Stomach (tissue), 9 donors: Measurements from ENCODE around the gene RBM27. TPM values are rescaled to one million over a fixed set of nuclear protein-coding genes. Genes with fewer than 3 reads are reported as not detected.
"Not testable (repeated sequence)": the region's sequence is repeated elsewhere in the genome, so short reads cannot be mapped to it uniquely, and the experiment has no call there.

Experiments used
- DNase-seq, 2 donors: peaks; one replicate each; pipeline versions ENCODE4 v3.0.0 to v3.0.0-alpha.2; 2013 to 2019
- H3K27ac ChIP-seq, 5 donors: fragments of 200-600 bp in 4 of 5; sonication (generic) in 4 of 5; one replicate each; pipeline ENCODE4 v1.5.1; 2013 to 2019; ENCODE audit warnings: mild to moderate bottlenecking in 1 of 5, moderate library complexity in 1 of 5
- H3K27me3 ChIP-seq, 3 donors: fragments of 200-600 bp; sonication (generic); one replicate each; pipeline ENCODE4 v1.5.1; 2017 to 2019; ENCODE audit warnings: mixed run types in 1 of 3
- H3K36me3 ChIP-seq, 4 donors: fragments of 200-600 bp; sonication (generic); 1 replicate in 3 of 4; 2 replicates in 1 of 4; pipeline ENCODE4 v1.5.1; 2016 to 2019
- H3K4me1 ChIP-seq, 4 donors: fragments of 200-600 bp; sonication (generic); one replicate each; pipeline ENCODE4 v1.5.1; 2016 to 2019
- H3K4me3 ChIP-seq, 4 donors: fragments of 200-600 bp; sonication (generic) in 3 of 4; one replicate each; pipeline ENCODE4 v1.5.1; 2016 to 2019; ENCODE audit warnings: mild to moderate bottlenecking in 1 of 4
- H3K9me3 ChIP-seq, 4 donors: fragments of 200-600 bp; sonication (generic); one replicate each; pipeline ENCODE4 v1.5.1; 2016 to 2019
- EP300 ChIP-seq: sonication (generic); formaldehyde crosslinking; IDR thresholded peaks from one replicate; pipeline ENCODE4 v1.6.1; 2017; ENCODE audit warnings: antibody characterized with exemption
- POLR2A ChIP-seq, 4 donors: fragments of 450-650 bp; IDR thresholded peaks; one replicate each; pipeline ENCODE4 v1.6.1; 2016; ENCODE audit warnings: antibody characterized with exemption in 4 of 4, control low read depth in 2 of 4, mild to moderate bottlenecking in 1 of 4, moderate library complexity in 1 of 4
- POLR2AphosphoS5 ChIP-seq, 3 donors: sonication (generic); formaldehyde crosslinking; IDR thresholded peaks; one replicate each; pipeline ENCODE4 v1.6.1; 2016; ENCODE audit warnings: antibody characterized with exemption in 3 of 3
- WGBS, 5 donors: extraction: QIAGEN DNeasy Blood & Tissue Kit in 3 of 5; methylation state at CpG; one replicate each; pipeline versions ENCODE4 v1.1.5 to v1.1.7; 2013 to 2018; 5-methylcytosine and 5-hydroxymethylcytosine counted together
- intact Hi-C: fragments of 100-400 bp; cut with DNase I; formaldehyde crosslinking; loops from one replicate; pipeline ENCODE4 v1.15.1; 2023; ENCODE audit warnings: low total_unique reads
- polyA plus RNA-seq, 3 donors: library from polyadenylated mRNA; stranded (reverse); fragments of 200-250 nt; gene quantifications; one replicate each; pipeline ENCODE4 v1.2.3, GENCODE V29; 2013
- total RNA-seq, 5 donors: library from RNA; depleted of rRNA; stranded (reverse); fragments of >200 nt; gene quantifications; one replicate each; pipeline versions ENCODE4 v1.1.0 to v1.2.3, GENCODE V29; 2014 to 2016
- TF ChIP-seq, protein P1 (sequence below), 7 experiments: fragments of 450-650 bp in 4 of 7; fragments of 200-600 bp in 3 of 7; sonication (generic) in 3 of 7; IDR thresholded peaks; one replicate each; pipeline ENCODE4 v1.5.1; 2016 to 2019; ENCODE audit warnings: antibody characterized with exemption in 7 of 7, control low read depth in 2 of 7, mild to moderate bottlenecking in 1 of 7
- donor health status: healthy with polysubstance abuse.
- donor health status: Bipolar disorder and iron deficiency.
- donor health status: healthy.

The RBM27 gene
- total and polyA plus RNA-seq, 8 donors: 4.2 to 47.2 (median 6.9) TPM; not detected in 1

DNA sequence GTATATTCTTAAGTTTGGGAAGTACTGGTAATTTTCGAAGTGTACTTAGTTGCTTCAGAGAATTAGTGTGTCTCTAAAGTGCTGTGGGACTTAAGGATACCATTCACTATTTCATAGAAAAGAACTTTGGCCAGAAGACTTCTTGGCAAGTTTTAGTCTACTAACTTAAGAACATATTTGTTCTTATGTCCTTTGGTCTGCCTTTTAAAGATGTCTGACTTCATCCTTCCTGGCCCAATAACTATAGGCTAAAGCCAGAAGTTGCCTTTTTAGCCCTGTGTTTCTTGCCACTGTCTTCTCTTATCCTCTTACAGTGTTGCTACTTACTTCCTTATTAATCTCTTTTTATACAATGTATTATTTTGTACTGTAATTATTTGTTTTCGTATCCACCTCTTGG is 6.3 kb downstream of the RBM27 start:
- DNase-seq: peak in 1 of 2 donors; percentile 20
- TF ChIP-seq POLR2AphosphoS5 (IDR thresholded peaks at IDR 0.05) (no peak), POLR2A (IDR thresholded peaks at IDR 0.05) (no peak), EP300 (no peak)
- TF ChIP-seq, protein P1, sequence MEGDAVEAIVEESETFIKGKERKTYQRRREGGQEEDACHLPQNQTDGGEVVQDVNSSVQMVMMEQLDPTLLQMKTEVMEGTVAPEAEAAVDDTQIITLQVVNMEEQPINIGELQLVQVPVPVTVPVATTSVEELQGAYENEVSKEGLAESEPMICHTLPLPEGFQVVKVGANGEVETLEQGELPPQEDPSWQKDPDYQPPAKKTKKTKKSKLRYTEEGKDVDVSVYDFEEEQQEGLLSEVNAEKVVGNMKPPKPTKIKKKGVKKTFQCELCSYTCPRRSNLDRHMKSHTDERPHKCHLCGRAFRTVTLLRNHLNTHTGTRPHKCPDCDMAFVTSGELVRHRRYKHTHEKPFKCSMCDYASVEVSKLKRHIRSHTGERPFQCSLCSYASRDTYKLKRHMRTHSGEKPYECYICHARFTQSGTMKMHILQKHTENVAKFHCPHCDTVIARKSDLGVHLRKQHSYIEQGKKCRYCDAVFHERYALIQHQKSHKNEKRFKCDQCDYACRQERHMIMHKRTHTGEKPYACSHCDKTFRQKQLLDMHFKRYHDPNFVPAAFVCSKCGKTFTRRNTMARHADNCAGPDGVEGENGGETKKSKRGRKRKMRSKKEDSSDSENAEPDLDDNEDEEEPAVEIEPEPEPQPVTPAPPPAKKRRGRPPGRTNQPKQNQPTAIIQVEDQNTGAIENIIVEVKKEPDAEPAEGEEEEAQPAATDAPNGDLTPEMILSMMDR (IDR thresholded peaks at IDR 0.05): no peak
- H3K4me1 ChIP-seq: peaks cover 18 to 93% (median 60%) of the 10 kb centered on the region in 4 donors
- H3K9me3 ChIP-seq: no peaks in the 10 kb centered on the region
- H3K36me3 ChIP-seq: no peaks in the 10 kb centered on the region
- peak overlapping the region in 2 of 5 donors; percentile 7 to 28 for H3K27ac ChIP-seq
- WGBS, 5 donors: 53 to 76% (median 62%) methylated on average over 2 of the region's 2 CpGs
- intact Hi-C loops: no loop called here
- H3K27me3 ChIP-seq: no peaks in the 10 kb centered on the region
- no peak overlapping the region for H3K4me3 ChIP-seq

GRCh38 chr5:146210810-146211209 is 7.4 kb downstream of the RBM27 start:
- H3K36me3 ChIP-seq, intact Hi-C loops, DNase-seq, H3K4me3 ChIP-seq, H3K9me3 ChIP-seq, H3K27ac ChIP-seq, H3K27me3 ChIP-seq: not testable (repeated sequence)
- 94 to 98% (median 97%) methylated on average over 13 of the region's 13 CpGs for WGBS, 5 donors
- peaks cover 7 to 87% (median 50%) of the 10 kb centered on the region in 4 donors for H3K4me1 ChIP-seq

DNA sequence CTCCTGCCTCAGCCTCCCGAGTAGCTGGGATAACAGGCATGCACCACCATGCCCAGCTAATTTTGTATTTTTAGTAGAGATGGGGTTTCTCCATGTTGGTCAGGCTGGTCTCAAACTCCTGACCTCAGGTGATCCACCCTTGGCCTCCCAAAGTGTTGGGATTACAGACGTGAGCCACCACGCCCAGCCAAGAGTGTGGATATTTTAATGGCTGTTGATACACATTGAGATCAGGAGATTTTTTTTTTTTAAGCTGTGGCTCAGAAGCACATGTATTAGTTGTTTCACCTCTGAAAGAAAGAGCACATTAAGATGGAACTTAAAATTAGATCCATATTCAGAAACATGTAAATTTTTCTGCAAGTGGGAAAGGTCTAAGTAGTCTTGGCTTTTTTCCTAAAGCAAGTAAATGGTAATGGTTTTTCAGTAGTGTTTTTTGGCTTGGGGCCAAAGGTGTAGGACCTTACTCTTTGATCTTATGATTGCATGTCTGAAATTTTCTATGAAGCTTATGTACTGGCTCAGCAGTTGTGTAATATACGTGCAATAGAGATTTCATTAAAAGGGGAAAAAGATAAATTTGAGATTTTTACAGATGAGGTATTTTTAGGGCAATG is 9.9 kb downstream of the RBM27 start:
- Histone ChIP-seq H3K4me3 (no peak overlapping the region), H3K27ac (no peak overlapping the region), H3K27me3 (no peaks in the 10 kb centered on the region), H3K9me3 (no peaks in the 10 kb centered on the region), H3K4me1 (peaks cover 6 to 80% (median 41%) of the 10 kb centered on the region in 4 donors), H3K36me3 (peaks cover 0 to 5% (median 0%) of the 10 kb centered on the region in 4 donors)
- TF ChIP-seq, protein P1 (IDR thresholded peaks at IDR 0.05): no peak
- TF ChIP-seq POLR2AphosphoS5 (IDR thresholded peaks at IDR 0.05) (no peak), POLR2A (IDR thresholded peaks at IDR 0.05) (no peak), EP300 (no peak)
- 55 to 67% (median 56%) methylated on average over 4 of the region's 4 CpGs for WGBS, 5 donors
- DNase-seq: peak in 1 of 2 donors; percentile 54
- intact Hi-C loops: no loop called here

- H3K27ac ChIP-seq, DNase-seq, H3K27me3 ChIP-seq, H3K4me3 ChIP-seq, intact Hi-C loops, H3K9me3 ChIP-seq: not testable (repeated sequence)
- 94 to 100% (median 98%) methylated on average over 5 of the region's 5 CpGs for WGBS, 5 donors
- H3K4me1 ChIP-seq: peaks cover 0 to 66% (median 36%) of the 10 kb centered on the region in 4 donors
- peaks cover 0 to 14% (median 10%) of the 10 kb centered on the region in 4 donors for H3K36me3 ChIP-seq
Observed at GRCh38 chr5:146214881-146215280, 11.5 kb downstream of the RBM27 start.

- 58 to 79% (median 61%) methylated on average over 2 of the region's 2 CpGs for WGBS, 5 donors
- Histone ChIP-seq H3K4me1 (peaks cover 0 to 48% (median 23%) of the 10 kb centered on the region in 4 donors), H3K9me3 (no peaks in the 10 kb centered on the region), H3K4me3 (no peak overlapping the region), H3K27ac (no peak overlapping the region), H3K27me3 (no peaks in the 10 kb centered on the region), H3K36me3 (peaks cover 0 to 36% (median 27%) of the 10 kb centered on the region in 4 donors)
- TF ChIP-seq POLR2AphosphoS5 (IDR thresholded peaks at IDR 0.05): no peak
- TF ChIP-seq, protein P1 (IDR thresholded peaks at IDR 0.05): no peak
- TF ChIP-seq EP300: no peak
- no peak for TF ChIP-seq POLR2A (IDR thresholded peaks at IDR 0.05)
- intact Hi-C loops: no loop called here
- no peak for DNase-seq
Observed at GRCh38 chr5:146218168-146218567, 14.8 kb downstream of the RBM27 start.
